SU-DHL-6 (cell line): Measurements from ENCODE around the gene RAB3GAP2.

ENCODE experiments used
- H2AFZ ChIP-seq: fragments of 200-600 bp; sonication (generic); 2 replicates; pipeline ENCODE4 v1.6.1; 2014; ENCODE audit warnings: low read depth, mild to moderate bottlenecking, moderate library complexity, mixed read lengths, antibody characterized with exemption, low read length; ENCODE audit not compliant: severe bottlenecking
- H3F3A ChIP-seq: fragments of 200-600 bp; shearing (Covaris generic); 2 replicates; pipeline ENCODE4 v1.6.0; 2016; ENCODE audit warnings: antibody characterized with exemption, mild to moderate bottlenecking; ENCODE audit not compliant: insufficient read depth
- H3K27ac ChIP-seq: fragments of 200-600 bp; sonication (generic); 2 replicates; pipeline ENCODE4 v1.5.1; 2016; ENCODE audit warnings: low read depth, mild to moderate bottlenecking, low read length, moderate library complexity, mixed read lengths
- H3K27me3 ChIP-seq: fragments of 200-600 bp; sonication (generic), shearing (Covaris generic); 2 replicates; pipeline ENCODE4 v1.6.0; 2014; ENCODE audit warnings: mild to moderate bottlenecking, low read length
- H3K36me3 ChIP-seq: fragments of 200-600 bp; sonication (generic); 2 replicates; pipeline ENCODE4 v1.6.1; 2014; ENCODE audit warnings: mild to moderate bottlenecking, low read length, mixed read lengths
- H3K4me2 ChIP-seq: fragments of 300-600, 200-600 bp; shearing (Covaris generic), sonication (generic); 2 replicates; pipeline ENCODE4 v1.6.0; 2014; ENCODE audit warnings: low read length, low read depth, mild to moderate bottlenecking; ENCODE audit not compliant: poor library complexity, severe bottlenecking
- H3K4me3 ChIP-seq: fragments of 200-600 bp; sonication (generic); 2 replicates; pipeline ENCODE4 v1.5.1; 2014; ENCODE audit warnings: antibody characterized with exemption, low read length, mild to moderate bottlenecking, mixed read lengths; ENCODE audit not compliant: insufficient read depth, poor library complexity, severe bottlenecking
- H3K79me2 ChIP-seq: fragments of 200-600 bp; sonication (generic); 2 replicates; pipeline ENCODE4 v1.6.1; 2014; ENCODE audit warnings: mild to moderate bottlenecking, low read length, moderate library complexity; ENCODE audit not compliant: insufficient read depth
- H3K9ac ChIP-seq: fragments of 200-600 bp; sonication (generic); 2 replicates; pipeline ENCODE4 v1.7.0; 2014; ENCODE audit warnings: mild to moderate bottlenecking, low read length
- H3K9me2 ChIP-seq: fragments of 200-600 bp; sonication (generic); replicated peaks from 2 replicates; pipeline ENCODE4 v1.6.1; 2014; ENCODE audit warnings: low read length; ENCODE audit not compliant: insufficient read depth
- H3K9me3 ChIP-seq: fragments of 200-600 bp; sonication (generic); 2 replicates; pipeline ENCODE4 v1.6.1; 2014; ENCODE audit warnings: low read length, mixed read lengths; ENCODE audit not compliant: insufficient read depth
- H4K20me1 ChIP-seq: fragments of 200-600 bp; sonication (generic); 2 replicates; pipeline ENCODE4 v1.6.1; 2014; ENCODE audit warnings: low read depth, mild to moderate bottlenecking, antibody characterized with exemption, low read length, moderate library complexity, mixed read lengths
- CTCF ChIP-seq: fragments of 200-600 bp; sonication (generic); IDR thresholded peaks from one replicate; pipeline ENCODE4 v1.5.1; 2017; ENCODE audit warnings: antibody characterized with exemption, mild to moderate bottlenecking, low read length, moderate library complexity; ENCODE audit not compliant: insufficient read depth, poor library complexity, severe bottlenecking
- EZH2phosphoT487 ChIP-seq: fragments of 200-600 bp; sonication (generic), shearing (Covaris generic); conservative IDR thresholded peaks from 2 replicates; pipeline ENCODE4 v1.6.1; 2018; ENCODE audit warnings: mild to moderate bottlenecking, antibody characterized with exemption, low read length, moderate library complexity, mixed read lengths

Gene RAB3GAP2

GRCh38 chr1:220296981-220297380, 24.7 kb upstream of the RAB3GAP2 start:
- H3F3A ChIP-seq = no peaks in the 10 kb centered on the region
- no peak overlapping the region for H2AFZ ChIP-seq
- H3K9me3 ChIP-seq = no peaks in the 10 kb centered on the region

GRCh38 chr1:220294846-220295301, 22.6 kb upstream of the RAB3GAP2 start:
- H3K9me2 ChIP-seq = no peaks in the 10 kb centered on the region
- H3K36me3 ChIP-seq = no peaks in the 10 kb centered on the region
- TF ChIP-seq CTCF (no peak), EZH2phosphoT487 (no peak)
- H2AFZ ChIP-seq = no peak overlapping the region
- no peak overlapping the region for H3K4me3 ChIP-seq
- no peaks in the 10 kb centered on the region for H3K79me2 ChIP-seq
- no peaks in the 10 kb centered on the region for H3K27me3 ChIP-seq
- no peaks in the 10 kb centered on the region for H3K9me3 ChIP-seq
- no peaks in the 10 kb centered on the region for H4K20me1 ChIP-seq
- no peaks in the 10 kb centered on the region for H3F3A ChIP-seq
- no peak overlapping the region for H3K9ac ChIP-seq
- no peak overlapping the region for H3K4me2 ChIP-seq
- H3K27ac ChIP-seq = no peak overlapping the region

More at GRCh38 chr1:220296981-220297380, 24.7 kb upstream of the RAB3GAP2 start:
- Histone ChIP-seq H3K36me3 (no peaks in the 10 kb centered on the region), H3K4me2 (no peak overlapping the region), H3K9ac (no peak overlapping the region), H3K79me2 (no peaks in the 10 kb centered on the region), H3K4me3 (no peak overlapping the region), H4K20me1 (no peaks in the 10 kb centered on the region), H3K9me2 (no peaks in the 10 kb centered on the region), H3K27ac (no peak overlapping the region), H3K27me3 (no peaks in the 10 kb centered on the region)
- TF ChIP-seq CTCF (no peak), EZH2phosphoT487 (no peak)

GRCh38 chr1:220291580-220291979, 19.3 kb upstream of the RAB3GAP2 start:
- TF ChIP-seq EZH2phosphoT487 (no peak), CTCF (no peak)
- no peak overlapping the region for H3K4me2 ChIP-seq
- H3K9ac ChIP-seq = no peak overlapping the region

More at GRCh38 chr1:220291580-220291979, 19.3 kb upstream of the RAB3GAP2 start:
- Histone ChIP-seq H3K27ac (no peak overlapping the region), H3K27me3 (no peaks in the 10 kb centered on the region), H3F3A (no peaks in the 10 kb centered on the region), H3K9me2 (no peaks in the 10 kb centered on the region), H4K20me1 (no peaks in the 10 kb centered on the region), H2AFZ (no peak overlapping the region), H3K79me2 (no peaks in the 10 kb centered on the region), H3K9me3 (no peaks in the 10 kb centered on the region), H3K36me3 (no peaks in the 10 kb centered on the region), H3K4me3 (no peak overlapping the region)
